SK-N-SH (cell line): ENCODE measurements around the gene PHF3. TPM values are rescaled to one million over a fixed set of nuclear protein-coding genes. Genes with fewer than 3 reads are reported as not detected.

Experiments used
- CTCF ChIA-PET: fragments of 300-600, 350-600 bp; formaldehyde crosslinking; extraction: SDS; loops from one replicate; lab custom pipeline; 2021; lab: Yijun Ruan, JAX
- POLR2A ChIA-PET: fragments of 350-600 bp; sonication (Branson Sonifier 250); formaldehyde crosslinking; extraction: SDS; loops from one replicate; lab custom pipeline; 2020; ENCODE audit warnings: antibody characterized with exemption, inconsistent platforms; lab: Yijun Ruan, JAX
- DNase-seq: peaks from one replicate; pipeline ENCODE4 v3.0.0; 2012
- H2AFZ ChIP-seq: fragments of 200-600 bp; sonication (generic); 2 replicates; pipeline ENCODE4 v1.8.1; 2016; ENCODE audit warnings: antibody characterized with exemption, mild to moderate bottlenecking, low read depth
- H3F3A ChIP-seq: fragments of 200-600 bp; sonication (generic); replicated peaks from 2 replicates; pipeline ENCODE3; 2016; ENCODE audit warnings: antibody characterized with exemption, mild to moderate bottlenecking; ENCODE audit not compliant: insufficient read depth
- H3K27ac ChIP-seq, 2 experiments: fragments of 200-500 bp in 1 of 2; fragments of 200-600 bp in 1 of 2; sonication (Bioruptor generic) in 1 of 2; sonication (generic), shearing (Covaris generic) in 1 of 2; 2 replicates each; pipeline versions ENCODE4 v1.5.1 to v1.6.1; 2014 to 2016; ENCODE audit warnings: low read depth in 2 of 2, inconsistent platforms in 1 of 2, low read length in 1 of 2, mild to moderate bottlenecking in 1 of 2, mixed read lengths in 1 of 2
- H3K27me3 ChIP-seq: fragments of 200-600 bp; sonication (generic), shearing (Covaris generic); 2 replicates; pipeline ENCODE4 v1.6.1; 2016; ENCODE audit warnings: mixed run types; ENCODE audit not compliant: insufficient read depth
- H3K36me3 ChIP-seq, 2 experiments: fragments of 200-500 bp in 1 of 2; fragments of 200-600 bp in 1 of 2; sonication (Bioruptor generic) in 1 of 2; sonication (generic) in 1 of 2; replicated peaks in 1 of 2; 2 replicates each; pipeline versions ENCODE3 to v1.5.1; 2014 to 2016; ENCODE audit warnings: low read length in 1 of 2, mild to moderate bottlenecking in 1 of 2; ENCODE audit not compliant: insufficient read depth in 2 of 2, control insufficient read depth in 1 of 2
- H3K4me1 ChIP-seq, 2 experiments: fragments of 200-500 bp in 1 of 2; fragments of 200-600 bp in 1 of 2; sonication (Bioruptor generic) in 1 of 2; sonication (generic), shearing (Covaris generic) in 1 of 2; 2 replicates each; pipeline versions ENCODE4 v1.5.1 to v1.6.1; 2014 to 2016; ENCODE audit warnings: low read depth in 1 of 2, low read length in 1 of 2, mixed run types in 1 of 2; ENCODE audit not compliant: insufficient read depth in 2 of 2, control insufficient read depth in 1 of 2
- H3K4me2 ChIP-seq: fragments of 200-600 bp; sonication (generic), shearing (Covaris generic); 2 replicates; pipeline ENCODE4 v1.6.1; 2017; ENCODE audit warnings: mixed run types
- H3K4me3 ChIP-seq, 2 experiments: fragments of 200-500 bp in 1 of 2; fragments of 200-600 bp in 1 of 2; sonication (Bioruptor generic) in 1 of 2; sonication (generic), shearing (Covaris generic) in 1 of 2; 2 replicates each; pipeline versions ENCODE4 v1.5.1 to v1.8.1; 2014 to 2016; ENCODE audit warnings: low read depth in 2 of 2, inconsistent platforms in 1 of 2, low read length in 1 of 2, mild to moderate bottlenecking in 1 of 2, mixed read lengths in 1 of 2, moderate library complexity in 1 of 2
- H3K79me2 ChIP-seq: fragments of 200-600 bp; sonication (generic); 2 replicates; pipeline ENCODE4 v1.8.1; 2017; ENCODE audit warnings: mild to moderate bottlenecking; ENCODE audit not compliant: insufficient read depth
- H3K9ac ChIP-seq: fragments of 200-600 bp; sonication (generic); 2 replicates; pipeline ENCODE4 v1.6.1; 2017; ENCODE audit warnings: mixed run types
- H3K9me2 ChIP-seq: fragments of 200-600 bp; sonication (generic); 2 replicates; pipeline ENCODE4 v1.6.1; 2017; ENCODE audit warnings: mixed run types
- H3K9me3 ChIP-seq: fragments of 200-600 bp; sonication (generic); 2 replicates; pipeline ENCODE4 v1.6.1; 2017; ENCODE audit warnings: mixed run types, mild to moderate bottlenecking, moderate library complexity
- H4K20me1 ChIP-seq: fragments of 200-600 bp; sonication (generic); 2 replicates; pipeline ENCODE4 v1.6.1; 2017; ENCODE audit warnings: mild to moderate bottlenecking, mixed run types; ENCODE audit not compliant: insufficient read depth
- EP300 ChIP-seq, 2 experiments: IDR thresholded peaks; 2 replicates each; pipeline versions ENCODE4 v1.4.0 to v1.6.1; 2012; ENCODE audit warnings: borderline replicate concordance in 1 of 2, low read depth in 1 of 2, low read length in 1 of 2
- FOXJ3 ChIP-seq: sonication (generic); formaldehyde crosslinking; IDR thresholded peaks from 2 replicates; pipeline ENCODE4 v1.5.1; 2020; ENCODE audit warnings: mild to moderate bottlenecking, missing genetic modification reagents
- FOXM1 ChIP-seq: IDR thresholded peaks from 2 replicates; pipeline ENCODE4 v1.4.0; 2012; ENCODE audit warnings: low read depth, mild to moderate bottlenecking
- GABPA ChIP-seq: IDR thresholded peaks from 2 replicates; pipeline ENCODE4 v1.4.0; 2012; ENCODE audit warnings: low read depth, mild to moderate bottlenecking
- MEF2A ChIP-seq: IDR thresholded peaks from 2 replicates; pipeline ENCODE4 v1.4.0; 2012; ENCODE audit warnings: low read depth, borderline replicate concordance
- MXI1 ChIP-seq: IDR thresholded peaks from 2 replicates; pipeline ENCODE4 v1.6.1; 2012; ENCODE audit warnings: mild to moderate bottlenecking, low read depth, low read length, improper control_type of control experiment
- RAD21 ChIP-seq: IDR thresholded peaks from 2 replicates; pipeline ENCODE4 v1.6.1; 2012; ENCODE audit warnings: mild to moderate bottlenecking, low read length
- RFX5 ChIP-seq: IDR thresholded peaks from 2 replicates; pipeline ENCODE4 v1.6.1; 2012; ENCODE audit warnings: mild to moderate bottlenecking, improper control_type of control experiment, low read length
- RXRA ChIP-seq: IDR thresholded peaks from 2 replicates; pipeline ENCODE4 v1.4.0; 2012; ENCODE audit warnings: low read depth, mild to moderate bottlenecking, borderline replicate concordance
- SMC3 ChIP-seq: IDR thresholded peaks from 2 replicates; pipeline ENCODE4 v1.6.1; 2012; ENCODE audit warnings: low read depth, low read length, improper control_type of control experiment
- TCF12 ChIP-seq: IDR thresholded peaks from 2 replicates; pipeline ENCODE4 v1.4.0; 2012
- TEAD4 ChIP-seq: IDR thresholded peaks from 2 replicates; pipeline ENCODE4 v1.4.0; 2012; ENCODE audit warnings: mild to moderate bottlenecking, borderline replicate concordance; ENCODE audit not compliant: insufficient read depth
- WGBS: methylation state at CpG from one replicate; pipeline ENCODE4 v1.1.6; 2017; ENCODE audit warnings: low lambda C conversion rate; 5-methylcytosine and 5-hydroxymethylcytosine counted together
- polyA plus RNA-seq, 3 experiments: library from polyadenylated mRNA; depleted of rRNA; stranded (reverse); fragments of >200 nt; gene quantifications; 2 replicates each; pipeline ENCODE4 v1.2.3, GENCODE V29; 2012
- TF ChIP-seq, protein P1 (sequence below): IDR thresholded peaks from 2 replicates; pipeline ENCODE4 v1.4.0; 2012; ENCODE audit warnings: low read depth, borderline replicate concordance
- TF ChIP-seq, protein P2 (sequence below): IDR thresholded peaks from 2 replicates; pipeline ENCODE4 v1.4.0; 2012; ENCODE audit warnings: low read depth

The PHF3 gene
- polyA plus RNA-seq, 1 of the 3 experiments (the other 2 are of a cell fraction): 4.4 TPM

DNA sequence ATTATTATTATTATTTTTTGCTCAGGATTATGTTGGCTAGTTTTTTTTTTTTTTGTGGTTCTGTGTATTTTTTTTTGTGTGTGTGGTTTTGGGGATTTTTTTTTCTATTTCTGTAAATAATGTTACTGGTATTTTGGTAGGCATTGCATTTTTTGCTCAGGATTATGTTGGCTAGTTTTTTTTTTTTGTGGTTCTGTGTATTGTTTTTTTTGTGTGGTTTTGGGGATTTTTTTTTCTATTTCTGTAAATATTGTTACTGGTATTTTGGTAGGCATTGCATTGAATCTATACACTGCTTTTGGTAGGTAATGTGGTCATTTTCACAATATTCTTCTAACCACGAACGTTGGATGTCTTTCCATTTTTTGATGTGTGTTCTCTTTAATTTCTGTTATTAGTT lies 17.4 kb downstream of the PHF3 start:
- TF ChIP-seq FOXJ3 (CRISPR knock-in tag): no peak
- no peak for TF ChIP-seq SMC3
- TF ChIP-seq, protein P1, sequence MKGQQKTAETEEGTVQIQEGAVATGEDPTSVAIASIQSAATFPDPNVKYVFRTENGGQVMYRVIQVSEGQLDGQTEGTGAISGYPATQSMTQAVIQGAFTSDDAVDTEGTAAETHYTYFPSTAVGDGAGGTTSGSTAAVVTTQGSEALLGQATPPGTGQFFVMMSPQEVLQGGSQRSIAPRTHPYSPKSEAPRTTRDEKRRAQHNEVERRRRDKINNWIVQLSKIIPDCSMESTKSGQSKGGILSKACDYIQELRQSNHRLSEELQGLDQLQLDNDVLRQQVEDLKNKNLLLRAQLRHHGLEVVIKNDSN: no peak
- TF ChIP-seq RFX5: no peak
- no peak for TF ChIP-seq TCF12
- no peak for TF ChIP-seq EP300 (IDR thresholded peaks at IDR 0.05; ENCODE audit: borderline replicate concordance in 1 of 2, low read depth in 1 of 2, low read length in 1 of 2)
- TF ChIP-seq GABPA: no peak
- Histone ChIP-seq H3K4me2 (no peak overlapping the region), H3K4me1 (peaks cover 0 to 3% of the 10 kb centered on the region in 2 experiments; a peak in 1 of 4 replicates), H3K36me3 (peaks cover 0 to 18% of the 10 kb centered on the region in 2 experiments), H3K9me2 (no peaks in the 10 kb centered on the region), H3K79me2 (peaks cover 99% of the 10 kb centered on the region), H3K27me3 (no peaks in the 10 kb centered on the region), H3K9me3 (0 out of 2 replicates have a peak, but pooled peaks cover 3% of the 10 kb centered on the region), H4K20me1 (peaks cover 80% of the 10 kb centered on the region), H2AFZ (no peak overlapping the region), H3K27ac (no peak overlapping the region), H3F3A (no peaks in the 10 kb centered on the region), H3K4me3 (no peak overlapping the region), H3K9ac (no peak overlapping the region)
- DNase-seq: no peak
- CTCF ChIA-PET: no interaction called here
- POLR2A ChIA-PET: no interaction called here
- WGBS: 94% methylated on average over 2 of the region's 2 CpGs

DNA sequence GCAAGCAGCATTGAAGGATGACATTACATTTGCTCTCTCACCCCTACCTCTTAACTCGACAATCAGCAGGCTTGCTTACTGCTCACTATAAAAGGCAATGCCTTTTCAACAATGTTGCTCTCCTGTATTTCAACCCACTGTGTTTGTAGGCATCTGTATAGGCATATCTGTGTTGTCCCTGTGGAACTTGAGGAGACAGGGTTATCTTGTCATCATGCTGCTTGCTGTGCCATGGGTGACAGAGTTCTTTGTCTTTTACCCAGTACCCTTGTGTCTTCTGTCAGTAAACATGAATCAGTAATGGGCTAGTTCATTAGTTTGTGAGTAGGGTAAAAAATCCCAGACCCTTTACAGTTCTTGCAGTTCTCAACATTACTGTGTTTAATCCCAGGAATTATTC lies 25.2 kb downstream of the PHF3 start:
- TF ChIP-seq MXI1 (no peak), TEAD4 (no peak), MEF2A (no peak), RXRA (no peak), FOXM1 (no peak), GABPA (no peak), RAD21 (no peak), EP300 (IDR thresholded peaks at IDR 0.05; ENCODE audit: borderline replicate concordance in 1 of 2, low read depth in 1 of 2, low read length in 1 of 2) (no peak), FOXJ3 (CRISPR knock-in tag) (no peak), SMC3 (no peak)
- TF ChIP-seq, protein P2, sequence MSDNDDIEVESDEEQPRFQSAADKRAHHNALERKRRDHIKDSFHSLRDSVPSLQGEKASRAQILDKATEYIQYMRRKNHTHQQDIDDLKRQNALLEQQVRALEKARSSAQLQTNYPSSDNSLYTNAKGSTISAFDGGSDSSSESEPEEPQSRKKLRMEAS: no peak
- H3K36me3 ChIP-seq: peaks cover 0 to 6% of the 10 kb centered on the region in 2 experiments
- H2AFZ ChIP-seq: no peak overlapping the region
- H3K4me1 ChIP-seq: peaks cover 4 to 7% of the 10 kb centered on the region in 2 experiments; a peak in 3 of 4 replicates
- H3K9me3 ChIP-seq: no peaks in the 10 kb centered on the region
- peaks cover 68% of the 10 kb centered on the region for H4K20me1 ChIP-seq
- ChIA-PET CTCF (no interaction called here), POLR2A (no interaction called here)
- peaks cover 18% of the 10 kb centered on the region for H3F3A ChIP-seq
- H3K9me2 ChIP-seq: no peaks in the 10 kb centered on the region
- H3K79me2 ChIP-seq: peaks cover 86% of the 10 kb centered on the region
- H3K27me3 ChIP-seq: no peaks in the 10 kb centered on the region
- no peak overlapping the region for H3K9ac ChIP-seq
- H3K4me2 ChIP-seq: no peak overlapping the region
- H3K27ac ChIP-seq: no peak overlapping the region
- WGBS: 86% methylated on average over 1 of the region's 1 CpG
- no peak for DNase-seq
- H3K4me3 ChIP-seq: no peak overlapping the region
